ENCODE measurements around the gene MYCBP2.
"Not testable (repeated sequence)": the region's sequence is repeated elsewhere in the genome, so short reads cannot be mapped to it uniquely, and the experiment has no call there.

MYCBP2 gene

DNA sequence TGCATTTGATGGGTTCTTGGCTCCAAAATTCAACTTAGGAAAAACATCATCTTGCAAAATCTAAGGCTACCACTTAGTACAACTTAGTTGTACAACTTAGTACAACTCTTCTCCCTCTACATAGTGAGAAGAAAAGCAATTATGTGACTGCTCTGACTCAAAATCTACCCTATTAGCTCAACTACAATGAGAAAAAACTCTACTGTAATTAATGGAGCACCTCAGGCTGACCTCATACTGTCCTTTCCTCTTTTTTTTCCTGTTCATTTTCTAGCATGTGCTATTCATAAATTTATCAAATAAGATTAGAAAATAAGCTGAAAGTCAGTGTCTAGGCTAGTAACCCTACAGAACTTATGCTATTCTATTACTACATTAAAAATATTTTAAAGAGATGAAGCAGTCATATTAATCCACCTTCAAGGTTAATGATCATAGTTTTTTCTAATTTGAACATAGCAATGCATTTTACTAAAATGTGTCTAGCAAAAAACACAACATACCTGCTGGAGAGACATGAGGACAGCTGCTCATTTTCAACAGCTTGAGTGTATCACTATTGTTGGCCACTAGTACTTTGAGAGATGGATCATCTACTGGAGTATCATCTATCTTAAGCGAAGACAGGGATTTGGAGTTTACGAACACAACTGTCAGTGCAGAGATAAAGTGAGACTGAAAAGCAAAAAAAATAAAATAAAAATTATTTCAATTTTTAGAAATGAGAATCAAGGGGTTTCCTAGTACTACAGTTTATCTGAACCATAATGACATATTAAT lies 311.8 kb downstream of the MYCBP2 start:
- DNase-seq (ENCODE audit: low read depth, low spot score) = no peak
- POLR2A ChIA-PET = interaction anchor here (0.6 kb wide), 1 partner anchor 24 kb away, joined by 3 read pairs; no protein-coding TSS in a partner anchor
- TF ChIP-seq, protein P1, sequence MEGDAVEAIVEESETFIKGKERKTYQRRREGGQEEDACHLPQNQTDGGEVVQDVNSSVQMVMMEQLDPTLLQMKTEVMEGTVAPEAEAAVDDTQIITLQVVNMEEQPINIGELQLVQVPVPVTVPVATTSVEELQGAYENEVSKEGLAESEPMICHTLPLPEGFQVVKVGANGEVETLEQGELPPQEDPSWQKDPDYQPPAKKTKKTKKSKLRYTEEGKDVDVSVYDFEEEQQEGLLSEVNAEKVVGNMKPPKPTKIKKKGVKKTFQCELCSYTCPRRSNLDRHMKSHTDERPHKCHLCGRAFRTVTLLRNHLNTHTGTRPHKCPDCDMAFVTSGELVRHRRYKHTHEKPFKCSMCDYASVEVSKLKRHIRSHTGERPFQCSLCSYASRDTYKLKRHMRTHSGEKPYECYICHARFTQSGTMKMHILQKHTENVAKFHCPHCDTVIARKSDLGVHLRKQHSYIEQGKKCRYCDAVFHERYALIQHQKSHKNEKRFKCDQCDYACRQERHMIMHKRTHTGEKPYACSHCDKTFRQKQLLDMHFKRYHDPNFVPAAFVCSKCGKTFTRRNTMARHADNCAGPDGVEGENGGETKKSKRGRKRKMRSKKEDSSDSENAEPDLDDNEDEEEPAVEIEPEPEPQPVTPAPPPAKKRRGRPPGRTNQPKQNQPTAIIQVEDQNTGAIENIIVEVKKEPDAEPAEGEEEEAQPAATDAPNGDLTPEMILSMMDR (IDR thresholded peaks at IDR 0.05; ENCODE audit: insufficient read depth, low read length, missing control alignments) = no peak
- H3K4me3 ChIP-seq (ENCODE audit: low read depth, low read length) = no peak overlapping the region
- CTCF ChIA-PET = interaction anchor here (0.8 to 9.8 kb wide), 4 partner anchors 10 to 23 kb away, joined by 3 to 88 read pairs (median 4); partner anchors contain the start of gene CLN5

DNA sequence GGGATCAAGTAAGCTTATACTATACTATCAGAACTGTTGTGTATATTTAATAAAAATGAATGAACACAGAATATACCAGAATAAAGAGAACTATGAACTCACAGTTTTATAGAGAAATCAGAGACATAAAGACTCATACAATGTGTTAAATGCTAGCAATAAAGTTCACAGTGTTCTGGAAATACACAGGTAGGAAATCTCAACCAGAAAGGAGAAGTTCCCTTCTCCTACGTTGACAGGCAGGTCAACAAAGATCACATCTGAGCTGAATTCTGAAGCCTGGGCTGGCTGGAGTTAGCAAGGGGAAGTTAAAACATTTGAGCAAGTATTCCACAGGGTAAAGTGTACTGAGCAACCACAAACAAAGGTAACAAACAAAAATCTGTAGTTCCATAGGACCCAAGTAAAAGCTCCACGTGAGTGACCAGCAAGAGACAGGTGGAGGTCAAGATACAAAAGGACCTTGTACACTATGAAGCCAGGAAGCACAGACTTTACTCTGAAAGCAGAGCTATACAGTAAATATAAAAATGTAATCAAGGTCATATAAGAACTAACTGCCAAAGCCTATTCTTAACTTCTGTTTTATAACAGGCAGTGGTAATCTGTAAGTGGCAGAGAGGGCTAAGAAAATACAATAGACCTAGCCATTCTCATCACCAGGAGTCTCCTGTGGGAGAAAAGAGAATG lies 312.9 kb downstream of the MYCBP2 start:
- DNase-seq (ENCODE audit: low read depth, low spot score) = no peak
- TF ChIP-seq, protein P1 (IDR thresholded peaks at IDR 0.05; ENCODE audit: insufficient read depth, low read length, missing control alignments) = no peak
- H3K4me3 ChIP-seq (ENCODE audit: low read depth, low read length) = no peak overlapping the region
- POLR2A ChIA-PET = no interaction called here
- CTCF ChIA-PET = interaction anchor here (1.8 to 9.8 kb wide), 3 partner anchors 11 to 464 kb away, joined by 4 to 88 read pairs (median 5); no protein-coding TSS in a partner anchor

GRCh38 chr13:77009719-77010118 lies 317.2 kb downstream of the MYCBP2 start:
- POLR2A ChIA-PET; DNase-seq (ENCODE audit: low read depth, low spot score): not testable (repeated sequence)
- CTCF ChIA-PET = interaction anchor here (1.0 to 1.3 kb wide), 2 partner anchors 8 to 13 kb away, joined by 3 read pairs; no protein-coding TSS in a partner anchor

DNA sequence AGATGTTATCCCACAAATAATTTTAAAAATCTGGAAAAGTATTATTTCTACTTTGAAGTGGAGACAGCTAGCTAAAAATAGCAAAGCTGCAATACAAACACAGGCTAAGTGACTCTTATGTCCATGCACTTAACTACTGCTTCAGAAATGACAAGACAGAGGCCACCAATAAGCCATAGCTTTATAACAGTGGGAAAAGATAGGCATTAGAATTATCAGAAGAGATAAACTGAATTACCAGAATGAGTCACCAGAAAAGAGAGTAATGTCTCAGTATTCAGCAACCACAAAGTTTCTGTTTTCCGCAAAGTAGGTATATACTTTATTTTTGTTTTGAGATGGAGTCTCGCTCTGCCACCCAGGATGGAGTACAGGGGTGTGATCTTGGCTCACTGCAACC lies 317.9 kb downstream of the MYCBP2 start:
- CTCF ChIA-PET = no interaction called here
- no peak overlapping the region for H3K4me3 ChIP-seq (ENCODE audit: low read depth, low read length)
- DNase-seq (ENCODE audit: low read depth, low spot score) = no peak
- POLR2A ChIA-PET = no interaction called here
- TF ChIP-seq, protein P1 (IDR thresholded peaks at IDR 0.05; ENCODE audit: insufficient read depth, low read length, missing control alignments) = no peak

More at GRCh38 chr13:77009719-77010118, 317.2 kb downstream of the MYCBP2 start:
- not testable (repeated sequence) for H3K4me3 ChIP-seq (ENCODE audit: low read depth, low read length)

DNA sequence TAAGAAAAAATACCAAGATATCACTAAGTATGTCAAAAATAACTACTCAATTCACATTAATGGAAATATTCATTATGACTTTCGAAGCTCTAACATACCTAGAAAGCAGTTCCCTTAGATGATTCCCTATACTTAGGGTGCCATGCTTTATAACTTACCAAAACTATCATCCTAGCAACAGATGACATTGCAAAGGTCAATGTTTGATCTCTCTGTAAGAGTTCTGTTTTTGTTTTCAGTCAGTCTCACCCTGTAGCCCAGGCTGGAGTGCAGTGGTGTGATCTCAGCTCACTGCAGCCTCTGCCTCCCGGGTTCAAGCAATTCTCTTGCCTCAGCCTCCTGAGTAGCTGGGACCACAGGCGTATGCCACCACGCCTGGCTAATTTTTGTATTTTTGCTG lies 318.6 kb downstream of the MYCBP2 start:
- POLR2A ChIA-PET = interaction anchor here (0.7 kb wide), 1 partner anchor 24 kb away, joined by 3 read pairs; no protein-coding TSS in a partner anchor
- DNase-seq (ENCODE audit: low read depth, low spot score); H3K4me3 ChIP-seq (ENCODE audit: low read depth, low read length); CTCF ChIA-PET: not testable (repeated sequence)

- no peak for DNase-seq (ENCODE audit: low read depth, low spot score)
- CTCF ChIA-PET = interaction anchor here (1.0 to 7.0 kb wide), 10 partner anchors 8 to 105 kb away, joined by 3 to 88 read pairs (median 4); partner anchors contain the start of gene CLN5
- no peak overlapping the region for H3K4me3 ChIP-seq (ENCODE audit: low read depth, low read length)
- POLR2A ChIA-PET = no interaction called here
- TF ChIP-seq, protein P1 (IDR thresholded peaks at IDR 0.05; ENCODE audit: insufficient read depth, low read length, missing control alignments) = peak; percentile 56
Observed at GRCh38 chr13:77002590-77003190, 324.2 kb downstream of the MYCBP2 start.

Measured in AG04449 (cell line).